Activated CD4-positive, alpha-beta T cell treated with anti-CD3 and anti-CD28 coated beads, Interleukin-2, amount 50 U/mL, for 4 hours (primary cell): ENCODE measurements around the gene FHL2.
"Not testable (repeated sequence)": the region's sequence is repeated elsewhere in the genome, so short reads cannot be mapped to it uniquely, and the experiment has no call there.

Experiments used
- DNase-seq, 2 experiments: peaks; one replicate each; pipeline ENCODE4 v3.0.0-alpha.2; 2020

Gene FHL2, protein sequence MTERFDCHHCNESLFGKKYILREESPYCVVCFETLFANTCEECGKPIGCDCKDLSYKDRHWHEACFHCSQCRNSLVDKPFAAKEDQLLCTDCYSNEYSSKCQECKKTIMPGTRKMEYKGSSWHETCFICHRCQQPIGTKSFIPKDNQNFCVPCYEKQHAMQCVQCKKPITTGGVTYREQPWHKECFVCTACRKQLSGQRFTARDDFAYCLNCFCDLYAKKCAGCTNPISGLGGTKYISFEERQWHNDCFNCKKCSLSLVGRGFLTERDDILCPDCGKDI

DNA sequence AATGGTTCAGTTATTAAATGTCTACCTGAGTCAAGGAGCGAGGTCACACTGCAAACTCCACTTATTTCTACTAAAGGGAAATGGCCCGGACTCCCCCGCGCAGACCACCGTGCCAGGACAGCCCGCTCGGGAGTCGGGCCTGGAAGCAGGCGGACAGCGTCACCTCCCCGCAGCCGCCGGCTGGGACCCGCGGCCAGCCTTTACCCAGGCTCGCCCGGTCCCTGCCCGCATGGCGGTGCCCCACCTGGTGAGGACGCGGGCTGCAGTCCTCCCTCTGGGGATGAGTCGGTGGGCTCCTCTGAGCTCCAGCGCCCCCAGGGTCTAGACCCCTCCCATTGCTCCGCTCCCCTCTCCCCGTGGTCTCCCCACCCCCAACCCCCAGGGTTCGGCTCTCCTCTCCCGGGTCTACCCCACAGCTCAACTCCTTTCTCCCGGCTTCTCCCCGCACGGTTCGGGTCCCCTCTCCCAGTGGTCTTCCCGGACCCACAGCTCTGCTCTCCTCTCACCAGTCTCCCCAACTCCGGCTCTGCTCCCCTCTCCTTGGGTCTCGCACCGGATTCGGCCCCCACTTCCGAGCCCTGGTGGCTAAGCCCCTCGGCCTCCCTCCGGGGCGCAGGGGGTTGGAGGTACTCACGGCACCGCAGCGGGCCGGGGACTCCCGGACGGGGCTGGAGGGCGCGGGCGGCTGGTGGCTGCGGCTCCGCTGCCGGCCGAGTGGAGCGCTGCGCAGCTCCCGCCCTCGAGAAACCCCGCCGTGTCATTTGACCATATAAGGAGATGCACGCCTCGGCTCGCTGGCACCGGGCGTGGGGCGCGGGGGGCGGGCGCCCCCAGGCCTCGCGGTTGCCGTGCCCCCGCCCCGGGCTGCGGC lies at the start of gene FHL2:
Gene FHL2 (minus strand): TSS at position 716 of the 871 bp plus-strand sequence. CDS start 12,535 bp downstream, outside the sequence.
- peak; percentile 59 to 61 for DNase-seq

DNA sequence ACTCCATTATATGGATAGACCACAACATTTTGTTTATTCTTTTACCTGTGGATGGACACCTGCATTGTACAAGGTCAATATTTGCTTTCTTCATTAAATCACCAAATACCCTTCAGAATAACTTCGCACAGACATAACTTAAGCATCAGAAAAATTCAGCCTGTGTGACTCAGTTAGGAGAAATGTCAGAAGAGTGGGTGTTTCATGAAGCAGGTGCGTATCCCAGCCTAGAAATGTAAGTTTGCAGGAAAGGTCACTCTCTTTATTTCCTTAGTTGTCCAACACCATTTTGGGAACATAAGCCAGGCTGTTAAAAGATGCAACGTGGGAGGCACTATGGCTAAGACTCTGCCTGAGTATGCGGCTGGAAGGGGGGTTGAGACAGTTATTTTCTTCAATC lies 48.6 kb upstream of the FHL2 start:
- DNase-seq, result no peak

DNA sequence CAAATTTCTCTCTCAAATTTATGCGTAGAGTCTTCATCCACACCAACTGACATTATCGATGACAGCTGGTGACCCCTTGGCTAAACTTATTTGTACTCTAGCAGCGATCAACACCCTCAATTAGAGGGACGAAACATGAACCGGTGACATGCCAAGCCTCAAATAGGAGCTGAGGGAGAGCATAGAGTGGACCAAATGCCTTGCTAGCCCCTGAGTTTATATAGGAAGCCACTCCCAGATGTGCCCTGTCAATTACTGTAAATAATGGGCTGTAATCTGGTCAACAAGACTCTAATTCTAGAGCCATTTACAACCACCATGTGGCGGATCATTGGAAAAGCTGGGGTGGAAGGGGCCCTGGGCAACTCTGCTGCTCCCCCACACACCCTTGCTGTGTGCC lies 47.6 kb upstream of the FHL2 start:
- DNase-seq, result no peak

DNA sequence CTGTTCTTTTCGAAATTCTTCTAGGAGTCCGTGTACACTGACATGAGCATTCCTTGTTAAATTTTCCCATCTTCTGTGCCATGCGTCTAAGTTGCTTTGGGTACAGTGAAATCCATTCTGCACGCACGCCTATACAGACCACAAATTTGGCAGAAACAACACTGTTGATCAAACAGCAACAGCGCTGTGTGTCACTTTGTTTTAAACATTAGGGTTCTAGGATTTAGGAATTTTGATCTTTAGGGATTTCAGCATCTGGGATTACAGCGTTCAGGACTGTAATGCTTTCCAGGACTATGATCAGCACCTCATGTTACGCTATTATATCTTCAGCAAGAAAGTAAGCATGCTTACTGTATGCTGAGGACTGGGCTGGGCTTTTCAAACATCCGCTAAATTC lies 47.1 kb upstream of the FHL2 start:
- DNase-seq, result no peak

DNA sequence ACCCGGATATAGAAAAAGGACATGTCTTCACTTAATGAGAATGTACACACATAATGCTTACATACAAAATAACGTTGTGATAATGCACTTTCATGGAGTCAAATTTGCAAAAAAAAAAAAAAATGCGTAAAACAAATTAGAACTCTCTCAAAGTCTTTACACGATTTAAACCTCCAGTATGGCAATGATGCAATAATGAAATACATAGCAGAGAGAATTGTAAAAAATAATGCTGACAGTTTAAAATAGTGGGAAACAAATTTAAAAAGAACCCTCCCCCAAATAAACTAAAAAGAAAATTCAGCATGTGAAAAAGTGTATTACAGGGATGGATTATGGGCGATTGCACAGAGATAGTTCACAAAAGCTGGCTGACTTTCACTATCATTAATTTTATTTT lies 46.6 kb upstream of the FHL2 start:
- no peak for DNase-seq

DNA sequence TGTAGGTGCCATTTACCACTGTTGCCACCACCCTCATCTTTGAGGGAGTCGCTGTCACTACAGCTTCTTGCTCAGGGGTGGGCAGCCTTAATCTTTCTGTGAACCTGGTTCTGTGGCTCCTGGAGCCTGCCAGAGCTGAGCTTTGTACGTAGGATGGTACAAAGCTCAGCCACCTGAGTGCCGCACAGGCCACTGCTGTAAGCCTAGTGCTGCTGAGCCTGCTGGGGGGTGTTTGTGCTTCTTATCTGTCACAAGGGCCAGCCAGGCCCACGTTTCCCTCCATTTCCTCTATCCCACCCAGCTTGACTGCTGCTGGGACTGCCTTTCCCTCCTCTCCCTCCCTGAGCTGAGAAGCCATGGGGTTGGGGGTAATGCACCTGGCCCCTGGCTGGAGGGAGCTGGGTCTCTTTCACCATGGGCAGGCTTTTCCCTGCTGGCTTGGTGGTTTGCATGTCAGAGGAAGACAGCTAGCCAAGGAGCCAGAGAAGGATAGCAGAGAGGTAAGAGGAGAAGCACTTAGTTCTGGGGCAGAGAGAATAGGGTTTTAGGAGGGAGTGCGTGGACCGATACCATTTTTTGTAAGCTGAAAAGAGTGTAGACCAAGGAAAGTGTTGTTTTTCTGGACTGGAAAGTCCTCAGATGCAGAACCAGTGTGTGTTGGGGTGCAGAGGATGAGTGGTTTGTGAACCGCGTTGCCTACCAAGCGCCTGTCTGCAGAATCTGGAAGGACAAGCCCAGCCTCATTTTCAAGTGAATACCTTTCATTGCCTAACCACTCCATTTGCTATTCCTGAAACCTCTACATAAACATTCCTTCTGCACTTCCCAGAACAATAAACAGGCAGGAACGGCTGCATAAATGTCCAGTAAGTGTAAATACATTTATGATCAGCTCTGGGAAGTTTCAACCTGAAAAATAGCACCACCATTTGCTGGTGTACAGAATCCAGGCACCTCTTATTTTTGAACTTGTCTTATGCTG lies 45.1 kb upstream of the FHL2 start:
- DNase-seq, result no peak

DNA sequence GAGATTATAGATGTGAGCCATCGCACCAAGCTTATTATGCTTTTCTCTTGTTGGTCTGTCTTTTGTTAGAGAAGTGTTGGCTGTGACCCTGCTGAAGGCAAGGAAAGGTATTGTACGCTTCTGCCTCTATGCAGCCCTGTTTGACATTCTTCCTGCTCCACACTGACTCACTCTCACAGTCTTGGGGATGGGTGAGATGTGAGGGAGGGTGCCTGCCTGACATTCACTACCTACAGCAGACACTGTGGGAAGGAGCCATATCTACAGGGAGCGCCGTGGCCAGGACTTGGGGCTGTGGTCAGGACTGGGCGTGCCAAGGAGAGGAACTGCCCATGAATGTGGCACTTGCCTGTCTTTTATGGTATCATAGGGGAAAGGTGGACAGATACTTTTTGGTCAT lies 43.9 kb upstream of the FHL2 start:
- DNase-seq, result no peak

DNA sequence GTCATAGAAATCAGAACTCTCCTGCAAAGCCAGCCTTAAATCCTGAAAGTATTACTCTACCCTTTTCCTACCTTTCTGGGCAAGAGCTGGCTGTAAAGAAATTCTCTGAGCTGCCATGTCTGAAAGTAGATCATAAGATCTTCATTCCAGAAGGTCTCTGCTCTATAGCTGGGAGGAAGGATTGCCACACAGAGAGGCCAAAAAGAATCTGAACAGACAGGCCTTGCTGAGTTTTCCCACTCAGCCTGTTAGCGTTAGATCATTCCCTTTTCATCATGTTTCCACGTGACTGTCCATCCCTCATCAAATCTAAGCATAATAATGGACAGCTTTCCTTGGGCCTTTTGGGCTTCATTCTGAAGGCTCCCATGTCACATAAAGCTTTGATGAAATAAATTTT lies 43.2 kb upstream of the FHL2 start:
- DNase-seq, result no peak

DNA sequence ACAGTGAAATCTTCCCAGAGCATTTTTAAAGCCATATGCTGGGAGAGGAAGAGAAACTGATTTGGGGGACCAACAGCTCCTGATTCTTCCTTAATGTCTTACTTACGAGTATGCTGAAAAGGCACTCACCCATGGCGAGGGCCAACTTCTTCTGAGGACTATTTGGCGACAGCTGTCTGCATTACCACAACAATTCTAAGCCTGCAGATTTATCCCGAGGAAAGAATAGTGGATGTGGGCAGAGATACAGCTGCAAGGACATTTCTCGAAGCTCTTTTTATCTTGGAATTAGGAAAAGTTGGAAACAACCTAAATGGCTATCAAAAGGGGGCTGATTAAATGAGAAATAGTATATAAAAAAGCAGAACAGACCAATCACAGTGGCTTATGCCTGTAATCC lies 40.3 kb upstream of the FHL2 start:
- no peak for DNase-seq

DNA sequence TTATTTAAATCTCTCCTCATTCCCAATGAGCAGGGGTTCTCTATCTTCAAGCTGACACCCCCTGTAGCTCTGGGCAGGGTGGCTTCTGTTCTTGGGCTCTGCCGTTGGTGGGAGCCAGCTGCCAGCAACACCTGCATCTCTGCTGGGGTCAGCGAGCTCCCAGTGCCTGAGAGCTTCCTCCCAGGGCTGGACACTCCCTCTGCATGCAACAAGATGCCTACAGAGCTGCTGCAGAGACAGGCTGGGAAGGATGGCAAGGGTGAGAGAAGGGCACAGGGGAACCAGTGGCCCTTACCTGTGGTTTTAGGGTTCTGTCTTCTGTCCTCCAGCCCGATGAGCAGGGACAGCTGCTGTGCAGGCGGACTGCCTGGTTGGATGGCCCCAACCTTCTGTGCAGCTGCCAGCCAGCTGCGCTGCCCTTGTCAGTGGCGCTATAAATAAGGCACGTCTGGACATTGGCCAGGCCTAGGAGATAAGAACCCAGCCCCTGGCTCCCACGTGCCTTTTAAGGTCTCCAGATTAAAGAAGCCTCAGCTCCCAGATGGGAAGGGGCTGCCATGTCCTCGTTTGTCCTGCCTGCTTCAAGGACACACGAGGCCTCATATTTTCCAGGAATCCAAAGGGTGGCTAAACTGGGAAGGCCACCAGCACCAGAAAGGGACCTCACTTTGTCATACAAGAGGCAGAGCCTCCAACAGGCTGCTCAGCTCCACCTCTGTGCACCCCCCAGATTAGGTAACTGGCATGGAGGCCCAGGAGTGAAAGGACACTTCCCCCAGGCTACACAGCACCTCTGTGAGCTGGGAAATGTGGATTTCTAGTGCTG lies 39.5 kb upstream of the FHL2 start:
- no peak for DNase-seq

DNA sequence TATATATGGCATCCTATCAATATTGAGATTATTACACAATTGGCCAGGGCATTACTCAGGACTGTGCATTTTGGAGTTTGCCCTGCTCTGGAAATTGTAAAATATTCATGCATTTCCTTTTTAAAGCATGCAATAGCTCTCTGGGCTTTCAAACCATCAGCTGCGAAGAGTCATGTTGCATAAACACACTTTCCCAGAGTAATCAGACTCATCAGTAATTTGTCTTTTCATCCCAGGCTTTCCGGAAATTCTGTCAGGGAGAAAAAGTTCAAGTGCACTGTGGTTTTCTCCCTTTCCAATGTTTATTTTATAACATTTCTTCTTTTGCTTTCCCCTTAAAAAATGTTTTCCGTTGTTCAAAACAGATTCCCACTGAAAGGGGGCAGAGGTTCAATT lies 38.9 kb upstream of the FHL2 start:
- no peak for DNase-seq

DNA sequence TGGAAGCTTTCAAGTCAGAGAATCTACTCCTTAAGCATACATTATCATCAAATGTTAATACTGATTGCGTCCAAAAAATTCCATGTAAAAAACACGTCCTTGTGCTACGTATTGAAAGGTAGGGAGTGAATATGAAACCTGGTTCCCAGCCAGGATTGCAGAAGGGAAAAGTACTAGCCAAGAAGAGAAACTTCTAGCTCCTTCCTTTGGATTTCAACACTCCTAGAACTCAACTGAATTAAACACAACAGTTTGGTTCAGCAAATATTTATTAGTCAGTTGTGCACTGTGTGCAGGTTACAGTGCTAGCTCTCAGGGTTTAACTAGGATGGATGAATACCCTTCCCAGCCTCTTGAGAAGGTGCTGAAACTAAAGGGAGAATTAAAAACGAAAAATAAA lies 33.9 kb upstream of the FHL2 start:
- no peak for DNase-seq

DNA sequence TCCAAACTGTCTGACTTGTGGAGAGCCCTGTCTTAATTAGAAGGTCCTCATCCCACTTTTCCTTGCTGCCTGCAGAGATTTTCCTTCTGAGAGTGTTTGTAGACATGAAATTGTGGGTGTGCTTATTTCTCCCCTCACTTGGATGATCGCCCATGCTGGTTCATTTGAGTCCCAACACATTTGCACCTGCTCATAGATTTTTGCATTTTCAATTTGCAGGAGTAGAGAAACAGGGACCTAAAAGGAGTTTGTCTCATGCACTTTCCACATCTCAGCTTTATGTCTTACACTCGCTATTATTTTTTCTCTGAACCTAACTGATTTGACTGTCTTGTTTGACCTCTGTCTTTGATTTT lies 33.2 kb upstream of the FHL2 start:
- no peak for DNase-seq

DNA sequence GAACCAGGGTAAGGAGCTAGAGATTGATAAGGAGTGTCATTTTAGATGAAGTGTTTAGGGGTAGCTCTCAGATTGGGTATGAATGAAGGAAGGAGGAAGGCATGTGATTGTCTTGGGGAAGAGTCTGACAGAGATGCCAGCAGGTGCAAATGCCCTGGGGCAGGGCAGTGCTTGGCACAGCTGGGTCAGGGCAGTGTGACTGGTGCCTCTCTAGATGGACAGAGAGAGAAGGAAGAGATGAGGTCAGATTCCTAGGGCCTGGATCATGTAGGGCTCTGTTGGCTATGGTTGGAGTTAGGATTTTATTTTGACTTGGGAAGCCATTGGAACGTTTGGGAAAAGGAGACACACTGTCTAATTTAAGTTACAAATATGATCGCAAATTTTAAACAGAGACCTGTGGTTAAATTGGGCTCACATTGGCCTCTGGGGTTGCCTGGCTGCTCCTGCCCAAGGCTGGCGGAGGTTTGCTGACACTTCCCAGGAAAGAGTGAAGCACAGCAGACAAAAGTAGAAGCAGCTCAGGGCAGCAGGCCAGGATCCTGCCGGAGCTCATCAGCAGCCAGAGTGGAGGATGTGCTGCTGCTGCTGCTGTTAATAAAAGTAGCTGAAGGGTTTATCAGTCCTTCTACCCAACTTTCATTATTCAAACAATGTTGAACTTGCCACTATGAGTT lies 32.7 kb upstream of the FHL2 start:
- DNase-seq, result no peak

DNA sequence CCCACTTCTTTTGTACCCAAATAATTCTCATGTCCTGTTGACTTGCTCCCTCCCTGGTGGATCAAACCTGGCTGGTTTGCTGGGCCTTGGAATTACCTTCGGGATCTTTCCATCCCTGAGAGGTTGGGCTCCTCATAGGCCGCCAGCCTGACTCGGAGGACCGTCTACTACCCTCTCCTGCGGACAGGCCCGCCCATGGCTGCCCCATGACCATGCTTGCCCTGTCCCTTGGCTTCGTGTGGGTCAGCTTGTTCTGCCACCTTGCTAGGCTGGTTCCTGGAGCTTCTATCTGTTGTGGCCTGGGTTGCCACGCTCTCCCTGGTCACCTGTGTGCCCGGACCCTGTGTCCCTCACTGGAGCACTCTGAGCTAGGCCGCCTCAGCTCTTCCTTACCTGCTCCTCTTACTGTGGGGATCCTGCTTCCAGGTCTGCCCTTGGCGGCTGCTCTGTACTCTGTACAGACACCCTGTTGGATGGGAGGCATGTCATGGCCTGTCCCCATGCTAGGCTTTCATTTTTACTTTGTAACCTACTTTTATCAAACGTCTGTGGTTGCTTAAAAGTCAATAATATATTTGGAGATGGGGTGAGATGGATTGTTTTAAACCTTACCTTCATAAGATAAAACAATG lies 29.7 kb upstream of the FHL2 start:
- DNase-seq, result no peak

DNA sequence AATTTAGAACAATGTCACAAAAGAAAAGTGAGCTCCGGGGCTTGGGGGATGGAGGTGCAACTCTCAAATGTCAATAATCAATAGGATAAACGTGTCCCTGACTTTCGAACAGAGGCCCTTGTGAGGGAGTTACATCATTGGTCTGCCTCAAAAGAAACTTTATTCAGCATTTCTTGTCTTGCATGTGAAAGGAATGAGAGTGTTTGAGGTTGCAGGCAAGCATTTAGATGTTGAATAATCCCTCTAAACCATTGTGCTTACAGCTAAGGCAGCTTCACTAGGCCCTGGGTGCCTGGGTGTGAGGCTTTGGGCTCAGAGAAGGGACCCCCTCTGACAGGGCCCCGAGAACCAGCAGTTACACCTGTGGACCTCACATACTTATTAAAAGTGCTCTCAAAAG lies 28.6 kb upstream of the FHL2 start:
- DNase-seq, result no peak

DNA sequence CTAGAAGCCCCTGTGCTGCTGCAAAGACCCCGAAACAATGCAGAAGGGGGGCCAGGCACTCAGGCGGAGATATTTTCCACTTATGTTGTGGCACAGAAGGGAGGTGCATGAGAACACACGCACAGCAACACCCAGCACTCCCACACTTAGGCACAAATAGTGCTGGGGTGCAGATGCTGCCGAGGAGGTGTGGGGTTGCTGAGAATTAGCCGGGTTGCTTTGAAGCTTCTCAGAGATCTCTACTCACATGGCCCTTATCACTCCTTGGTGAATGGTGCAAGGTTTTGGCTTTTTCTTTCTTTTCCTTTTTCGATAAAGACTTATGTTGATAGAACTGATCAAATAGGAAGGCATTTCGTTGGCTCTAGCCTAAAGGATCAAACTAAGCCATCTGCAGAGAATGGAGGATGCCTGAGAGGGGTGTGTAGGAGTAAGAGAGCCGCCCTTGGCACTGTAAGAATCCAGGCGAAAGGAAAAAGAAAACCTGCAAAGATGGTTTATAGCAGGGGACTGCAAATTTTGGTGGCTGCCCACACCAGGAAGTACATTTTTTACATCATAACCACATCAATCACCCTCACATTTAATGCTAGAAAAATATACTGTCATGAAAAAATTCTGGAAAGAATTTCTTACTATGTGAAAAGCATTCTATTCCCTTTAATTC lies 27.9 kb upstream of the FHL2 start:
- no peak for DNase-seq

DNA sequence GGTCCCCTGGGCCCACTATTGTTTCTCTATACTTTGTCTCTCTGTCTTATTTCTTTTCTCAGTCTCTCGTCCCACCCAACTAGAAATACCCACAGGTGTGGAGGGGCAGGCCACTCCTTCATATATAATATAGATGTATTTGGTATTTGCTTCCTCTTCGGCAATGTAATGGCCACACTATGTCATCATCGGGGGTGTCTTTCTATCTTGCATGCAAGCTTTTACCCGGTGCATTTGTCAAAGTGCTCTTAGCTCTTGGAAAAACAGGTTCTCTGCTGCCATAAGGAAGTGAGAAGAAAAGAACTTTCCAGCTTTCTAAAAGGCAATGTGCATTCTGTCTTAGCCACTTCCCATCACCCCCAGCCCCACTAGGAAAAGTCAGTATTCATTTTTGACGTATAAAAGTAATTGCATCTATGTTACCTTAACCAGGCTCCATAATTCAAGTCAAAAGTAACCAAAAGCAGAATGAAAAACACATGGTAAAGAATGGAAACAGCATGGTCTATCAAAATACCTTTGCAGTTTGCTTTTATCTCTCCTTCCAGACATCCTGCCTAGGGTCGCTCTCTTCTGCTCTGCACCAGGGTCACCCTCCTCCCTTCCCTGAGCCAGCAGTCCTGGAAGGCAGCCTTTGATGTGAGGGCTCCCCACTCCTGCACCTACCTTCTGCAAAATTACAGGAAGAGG lies 27.2 kb upstream of the FHL2 start:
- no peak for DNase-seq

DNA sequence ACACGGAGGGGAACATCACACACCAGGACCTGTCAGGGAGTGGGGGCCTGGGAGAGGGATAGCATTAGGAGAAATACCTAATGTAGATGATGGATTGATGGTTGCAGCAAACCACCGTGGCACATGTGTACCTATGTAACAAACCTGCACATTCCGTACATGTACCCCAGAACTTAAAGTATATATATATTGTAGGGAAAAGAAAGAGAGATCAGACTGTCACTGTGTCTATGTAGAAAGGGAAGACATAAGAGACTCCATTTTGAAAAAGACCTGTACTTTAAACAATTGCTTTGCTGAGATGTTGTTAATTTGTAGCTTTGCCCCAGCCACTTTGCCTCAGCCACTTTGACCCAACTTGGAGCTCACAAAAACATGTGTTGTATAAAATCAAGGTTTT lies 26.0 kb upstream of the FHL2 start:
- not testable (repeated sequence) for DNase-seq

DNA sequence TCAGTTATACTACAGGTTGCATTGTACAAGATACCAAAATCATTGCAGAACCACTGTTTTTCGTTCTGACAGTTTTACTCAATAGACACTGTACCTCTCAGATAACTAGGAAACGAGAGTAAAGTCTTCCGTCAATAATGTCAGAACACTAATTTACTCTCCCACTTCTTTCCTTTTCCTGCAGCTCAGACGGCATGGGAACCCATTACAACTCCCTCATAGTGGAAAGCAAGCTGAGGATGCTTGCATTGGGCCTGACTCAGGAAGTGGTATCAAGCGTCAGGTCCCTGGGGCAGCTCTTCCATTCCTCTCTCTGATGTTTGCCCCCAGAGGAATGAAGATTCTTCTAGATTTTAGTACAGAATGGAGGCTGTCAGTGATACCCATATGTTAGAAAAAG lies 23.9 kb upstream of the FHL2 start:
- no peak for DNase-seq
